AG10803 (cell line): ENCODE data around the gene CELA2A.
A peak's percentile ranks its signal among the peaks of the same experiment; 100 is the strongest.
"Not testable (repeated sequence)": the region's sequence is repeated elsewhere in the genome, so short reads cannot be mapped to it uniquely, and the experiment has no call there.

Source experiments
- DNase-seq: peaks from one replicate; pipeline ENCODE4 v3.0.0; 2010; ENCODE audit warnings: low read depth
- H3K4me3 ChIP-seq: 2 replicates; pipeline ENCODE4 v1.5.1; 2011; ENCODE audit warnings: mild to moderate bottlenecking, low read length, control low read depth
- TF ChIP-seq, protein P1 (sequence below): conservative IDR thresholded peaks from 2 replicates; pipeline ENCODE4 v1.5.1; 2011; ENCODE audit warnings: mild to moderate bottlenecking, low read length, control low read depth, inconsistent platforms

The CELA2A gene

GRCh38 chr1:15488371-15488770, 31.8 kb downstream of the CELA2A start:
- DNase-seq: no peak
- no peak overlapping the region for H3K4me3 ChIP-seq
- TF ChIP-seq, protein P1, sequence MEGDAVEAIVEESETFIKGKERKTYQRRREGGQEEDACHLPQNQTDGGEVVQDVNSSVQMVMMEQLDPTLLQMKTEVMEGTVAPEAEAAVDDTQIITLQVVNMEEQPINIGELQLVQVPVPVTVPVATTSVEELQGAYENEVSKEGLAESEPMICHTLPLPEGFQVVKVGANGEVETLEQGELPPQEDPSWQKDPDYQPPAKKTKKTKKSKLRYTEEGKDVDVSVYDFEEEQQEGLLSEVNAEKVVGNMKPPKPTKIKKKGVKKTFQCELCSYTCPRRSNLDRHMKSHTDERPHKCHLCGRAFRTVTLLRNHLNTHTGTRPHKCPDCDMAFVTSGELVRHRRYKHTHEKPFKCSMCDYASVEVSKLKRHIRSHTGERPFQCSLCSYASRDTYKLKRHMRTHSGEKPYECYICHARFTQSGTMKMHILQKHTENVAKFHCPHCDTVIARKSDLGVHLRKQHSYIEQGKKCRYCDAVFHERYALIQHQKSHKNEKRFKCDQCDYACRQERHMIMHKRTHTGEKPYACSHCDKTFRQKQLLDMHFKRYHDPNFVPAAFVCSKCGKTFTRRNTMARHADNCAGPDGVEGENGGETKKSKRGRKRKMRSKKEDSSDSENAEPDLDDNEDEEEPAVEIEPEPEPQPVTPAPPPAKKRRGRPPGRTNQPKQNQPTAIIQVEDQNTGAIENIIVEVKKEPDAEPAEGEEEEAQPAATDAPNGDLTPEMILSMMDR: no peak

DNA sequence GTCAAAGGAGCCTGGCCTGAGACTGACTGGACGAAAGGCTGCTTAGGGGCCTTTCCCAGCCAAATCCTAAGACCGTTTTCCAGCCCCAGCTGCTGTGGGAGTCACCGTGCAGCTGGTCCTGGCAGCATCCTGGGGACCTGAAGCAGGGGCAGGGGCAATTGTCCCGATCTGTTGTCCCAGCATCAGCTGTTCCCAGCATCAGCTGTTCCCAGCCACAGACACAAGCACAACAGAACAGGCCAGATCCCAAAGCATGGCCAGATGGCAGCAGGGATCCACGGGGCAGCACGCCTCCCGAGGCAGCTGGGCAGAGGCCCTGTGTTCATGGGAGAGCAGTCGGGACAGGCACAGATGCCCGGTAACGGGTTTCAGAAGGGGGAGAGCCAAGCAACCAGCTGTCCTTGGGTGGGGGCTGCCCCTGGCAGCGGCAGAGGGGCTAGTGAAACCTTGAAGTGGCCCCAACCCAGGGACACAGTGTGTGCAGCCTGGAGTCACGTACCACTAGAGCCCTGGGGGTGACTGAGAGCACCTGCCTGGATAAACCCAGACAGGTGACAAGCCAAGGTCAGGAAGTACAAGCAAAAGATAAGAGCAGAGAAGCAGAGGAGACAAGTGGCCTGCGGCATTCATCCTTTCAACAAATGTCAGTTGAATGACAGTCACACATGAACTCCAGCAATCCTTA, 32.7 kb downstream of the CELA2A start:
- DNase-seq: no peak
- TF ChIP-seq, protein P1: no peak

DNA sequence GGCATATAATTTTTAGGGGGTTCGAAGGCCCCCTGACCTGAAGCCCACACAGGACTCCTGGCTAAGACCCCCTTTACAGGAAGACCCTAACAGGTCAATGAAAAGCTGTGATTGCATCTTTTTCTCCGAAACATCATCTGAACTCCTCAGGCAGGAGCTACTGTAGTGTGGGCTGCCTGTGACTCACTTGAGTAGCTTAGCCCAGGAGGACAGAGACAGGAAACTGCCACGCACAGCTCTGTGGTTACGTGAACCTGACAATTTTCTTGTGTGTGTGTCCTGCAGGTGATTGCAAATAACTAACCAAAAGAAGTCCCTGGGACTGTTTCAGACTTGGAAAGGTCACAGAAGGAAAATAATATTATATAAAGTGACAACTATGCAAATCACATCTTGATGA, 34.5 kb downstream of the CELA2A start:
- not testable (repeated sequence) for H3K4me3 ChIP-seq, DNase-seq

More for the DNA sequence above, 32.7 kb downstream of the CELA2A start:
- H3K4me3 ChIP-seq: no peak overlapping the region

DNA sequence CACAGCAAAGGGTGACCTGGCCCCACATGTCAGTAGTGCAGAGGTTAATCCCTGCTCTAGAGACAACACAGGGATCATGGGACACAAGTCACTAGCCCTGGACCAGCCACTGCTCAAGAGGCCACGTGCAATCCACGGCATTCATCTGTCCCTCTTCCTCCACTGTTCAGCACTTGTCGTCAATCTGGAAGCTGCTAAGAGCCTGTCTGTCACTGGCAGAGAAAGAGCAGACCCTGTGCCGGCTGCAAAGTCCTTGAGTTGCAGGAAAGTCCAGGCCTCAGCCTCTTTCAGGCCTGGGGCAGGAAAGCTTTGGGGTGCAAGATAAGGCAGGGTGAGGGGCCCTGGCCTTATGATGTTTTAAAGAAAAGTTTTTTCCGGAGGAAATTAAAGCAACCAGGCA, 36.1 kb downstream of the CELA2A start:
- TF ChIP-seq, protein P1: no peak
- no peak overlapping the region for H3K4me3 ChIP-seq
- no peak for DNase-seq

- H3K4me3 ChIP-seq: no peak overlapping the region
- DNase-seq: no peak
- TF ChIP-seq, protein P1: no peak
Observed at GRCh38 chr1:15493869-15494390, 37.4 kb downstream of the CELA2A start.

- no peak for DNase-seq
- no peak overlapping the region for H3K4me3 ChIP-seq
- TF ChIP-seq, protein P1: no peak
Observed at GRCh38 chr1:15500184-15501178, 43.9 kb downstream of the CELA2A start.

- H3K4me3 ChIP-seq: no peak overlapping the region
- DNase-seq: peak; percentile 35
- TF ChIP-seq, protein P1: peak; percentile 68
Observed at GRCh38 chr1:15501208-15502032, 44.9 kb downstream of the CELA2A start.
